DOHH2 (cell line): ENCODE data around the gene CBX6.

Source experiments
- H3F3A ChIP-seq: fragments of 200-600 bp; sonication (generic), shearing (Covaris generic); 2 replicates; pipeline ENCODE4 v1.6.0; 2016; ENCODE audit warnings: antibody characterized with exemption, mild to moderate bottlenecking; ENCODE audit not compliant: control insufficient read depth, insufficient read depth
- H3K27ac ChIP-seq: fragments of 200-600 bp; sonication (generic); 2 replicates; pipeline ENCODE4 v1.5.1; 2014; ENCODE audit warnings: low read depth, mild to moderate bottlenecking, low read length, moderate library complexity
- H3K27me3 ChIP-seq: fragments of 200-600 bp; sonication (generic); 2 replicates; pipeline ENCODE4 v1.6.1; 2014; ENCODE audit warnings: mild to moderate bottlenecking, low read length, mixed read lengths; ENCODE audit not compliant: control insufficient read depth
- H3K36me3 ChIP-seq: fragments of 200-600 bp; sonication (generic); 2 replicates; pipeline ENCODE4 v1.6.1; 2014; ENCODE audit warnings: mild to moderate bottlenecking, low read length, moderate library complexity, mixed read lengths; ENCODE audit not compliant: control insufficient read depth
- H3K4me1 ChIP-seq: fragments of 200-600 bp; sonication (generic); 2 replicates; pipeline ENCODE4 v1.6.1; 2014; ENCODE audit warnings: mild to moderate bottlenecking, low read length, mixed read lengths; ENCODE audit not compliant: control insufficient read depth
- H3K4me2 ChIP-seq: fragments of 200-600 bp; sonication (generic); 2 replicates; pipeline ENCODE4 v1.6.0; 2014; ENCODE audit warnings: mild to moderate bottlenecking, low read length, moderate library complexity
- H3K4me3 ChIP-seq: fragments of 200-600 bp; sonication (generic); 2 replicates; pipeline ENCODE4 v1.5.1; 2014; ENCODE audit warnings: mild to moderate bottlenecking, low read length, mixed read lengths
- H3K79me2 ChIP-seq: fragments of 200-600 bp; sonication (generic); 2 replicates; pipeline ENCODE4 v1.6.1; 2014; ENCODE audit warnings: mild to moderate bottlenecking, low read length, mixed read lengths; ENCODE audit not compliant: control insufficient read depth
- H3K9me2 ChIP-seq: fragments of 200-600 bp; sonication (generic); replicated peaks from 2 replicates; pipeline ENCODE4 v1.6.1; 2014; ENCODE audit warnings: mild to moderate bottlenecking, low read length, mixed read lengths; ENCODE audit not compliant: control insufficient read depth
- H3K9me3 ChIP-seq: fragments of 200-600 bp; sonication (generic); 2 replicates; pipeline ENCODE4 v1.6.1; 2014; ENCODE audit warnings: antibody characterized with exemption, low read length, mixed read lengths; ENCODE audit not compliant: control insufficient read depth, insufficient read depth
- H4K20me1 ChIP-seq: fragments of 200-600 bp; sonication (generic); 2 replicates; pipeline ENCODE4 v1.6.0; 2014; ENCODE audit warnings: low read depth, mild to moderate bottlenecking, antibody characterized with exemption, low read length, moderate library complexity; ENCODE audit not compliant: control insufficient read depth, insufficient read depth
- EZH2phosphoT487 ChIP-seq: fragments of 200-600 bp; sonication (generic); IDR thresholded peaks from 2 replicates; pipeline ENCODE4 v1.6.1; 2017; ENCODE audit warnings: borderline replicate concordance, mild to moderate bottlenecking, antibody characterized with exemption, low read length, moderate library complexity, mixed read lengths
- TF ChIP-seq, protein P1 (sequence below): fragments of 200-600 bp; sonication (generic); IDR thresholded peaks from one replicate; pipeline ENCODE4 v1.5.1; 2014; ENCODE audit warnings: antibody characterized with exemption, mild to moderate bottlenecking, low read depth, low read length; ENCODE audit not compliant: poor library complexity, severe bottlenecking

The CBX6 gene

DNA sequence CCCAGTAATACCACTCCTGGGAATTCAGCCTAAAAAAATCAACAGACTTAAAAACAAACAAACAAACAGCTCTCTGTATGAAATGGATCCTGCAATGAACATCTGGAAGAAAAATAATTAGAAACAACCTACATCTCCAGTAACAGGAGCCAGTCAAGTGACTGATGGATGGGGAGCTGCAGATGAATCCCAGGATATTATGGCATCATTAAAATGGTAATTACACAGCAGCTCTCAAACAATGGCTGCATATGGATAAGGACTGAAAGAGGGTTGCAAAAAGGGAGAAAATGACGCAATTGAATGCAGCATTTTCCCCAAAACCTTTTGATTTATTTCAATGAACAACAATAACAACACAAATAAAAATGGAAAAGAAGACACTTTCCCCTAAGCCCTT is 32.3 kb downstream of the CBX6 start:
- no peaks in the 10 kb centered on the region for H3F3A ChIP-seq
- no peaks in the 10 kb centered on the region for H3K79me2 ChIP-seq
- H3K4me2 ChIP-seq, result no peak overlapping the region
- H3K4me1 ChIP-seq, result 0 out of 2 replicates have a peak, but pooled peaks cover 3% of the 10 kb centered on the region
- H3K27ac ChIP-seq, result no peak overlapping the region
- no peaks in the 10 kb centered on the region for H3K9me2 ChIP-seq
- no peak overlapping the region for H3K4me3 ChIP-seq
- H3K27me3 ChIP-seq, result peaks cover 44% of the 10 kb centered on the region
- no peaks in the 10 kb centered on the region for H3K36me3 ChIP-seq
- H3K9me3 ChIP-seq, result no peaks in the 10 kb centered on the region
- no peak for TF ChIP-seq EZH2phosphoT487
- TF ChIP-seq, protein P1, sequence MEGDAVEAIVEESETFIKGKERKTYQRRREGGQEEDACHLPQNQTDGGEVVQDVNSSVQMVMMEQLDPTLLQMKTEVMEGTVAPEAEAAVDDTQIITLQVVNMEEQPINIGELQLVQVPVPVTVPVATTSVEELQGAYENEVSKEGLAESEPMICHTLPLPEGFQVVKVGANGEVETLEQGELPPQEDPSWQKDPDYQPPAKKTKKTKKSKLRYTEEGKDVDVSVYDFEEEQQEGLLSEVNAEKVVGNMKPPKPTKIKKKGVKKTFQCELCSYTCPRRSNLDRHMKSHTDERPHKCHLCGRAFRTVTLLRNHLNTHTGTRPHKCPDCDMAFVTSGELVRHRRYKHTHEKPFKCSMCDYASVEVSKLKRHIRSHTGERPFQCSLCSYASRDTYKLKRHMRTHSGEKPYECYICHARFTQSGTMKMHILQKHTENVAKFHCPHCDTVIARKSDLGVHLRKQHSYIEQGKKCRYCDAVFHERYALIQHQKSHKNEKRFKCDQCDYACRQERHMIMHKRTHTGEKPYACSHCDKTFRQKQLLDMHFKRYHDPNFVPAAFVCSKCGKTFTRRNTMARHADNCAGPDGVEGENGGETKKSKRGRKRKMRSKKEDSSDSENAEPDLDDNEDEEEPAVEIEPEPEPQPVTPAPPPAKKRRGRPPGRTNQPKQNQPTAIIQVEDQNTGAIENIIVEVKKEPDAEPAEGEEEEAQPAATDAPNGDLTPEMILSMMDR, result no peak
- no peaks in the 10 kb centered on the region for H4K20me1 ChIP-seq

DNA sequence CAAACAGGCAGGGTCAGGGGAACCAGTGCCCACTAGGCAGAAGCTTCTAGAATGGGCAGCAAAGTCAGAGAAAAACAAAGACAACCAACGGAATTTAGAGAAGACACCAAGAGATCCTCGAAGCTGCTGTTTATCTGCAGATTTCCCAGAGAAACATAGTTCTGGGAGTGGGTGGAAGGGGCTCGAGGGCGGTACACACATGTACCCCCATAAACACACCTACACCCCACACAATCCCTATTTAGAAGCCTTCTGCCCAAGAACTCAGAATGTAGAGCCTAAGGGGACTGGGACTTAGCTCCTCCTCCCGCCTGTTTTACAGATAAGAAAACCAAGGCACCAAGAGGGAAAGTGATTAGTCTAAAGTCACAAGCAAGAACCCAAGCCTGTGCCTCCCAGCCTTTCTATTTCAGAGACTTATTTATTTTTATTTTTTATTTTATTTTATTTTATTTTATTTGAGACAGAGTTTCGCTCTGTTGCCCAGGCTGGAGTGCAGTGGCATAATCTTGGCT is 34.5 kb downstream of the CBX6 start:
- Histone ChIP-seq H3K27me3 (peaks cover 29% of the 10 kb centered on the region), H3K9me3 (no peaks in the 10 kb centered on the region), H3K4me2 (no peak overlapping the region), H3K79me2 (no peaks in the 10 kb centered on the region), H3K4me3 (no peak overlapping the region), H3F3A (no peaks in the 10 kb centered on the region), H3K36me3 (no peaks in the 10 kb centered on the region), H3K4me1 (no peaks in the 10 kb centered on the region), H3K9me2 (no peaks in the 10 kb centered on the region), H4K20me1 (no peaks in the 10 kb centered on the region), H3K27ac (no peak overlapping the region)
- TF ChIP-seq, protein P1, result no peak
- TF ChIP-seq EZH2phosphoT487, result no peak

DNA sequence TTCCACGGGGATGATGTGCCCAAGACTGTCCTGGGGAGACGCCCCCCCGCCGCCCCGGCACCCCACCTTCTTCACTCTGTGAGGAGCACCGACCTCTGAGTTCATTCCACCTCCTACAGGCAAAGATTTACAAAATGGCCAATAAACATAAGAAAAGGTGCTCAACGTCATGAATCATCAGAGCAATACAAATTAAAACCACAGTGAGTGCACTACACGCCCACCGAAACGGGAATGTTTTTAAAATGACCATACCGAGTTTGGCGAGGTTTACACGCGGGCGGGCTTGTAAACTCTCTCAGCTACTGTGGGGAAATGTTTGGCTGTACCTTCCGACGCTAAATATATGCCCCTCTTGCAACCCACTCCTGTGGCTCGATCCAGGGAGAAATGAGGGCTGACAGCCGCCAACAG is 36.1 kb downstream of the CBX6 start:
- Histone ChIP-seq H3F3A (no peaks in the 10 kb centered on the region), H3K9me2 (no peaks in the 10 kb centered on the region), H3K27ac (no peak overlapping the region), H3K36me3 (no peaks in the 10 kb centered on the region), H4K20me1 (no peaks in the 10 kb centered on the region), H3K4me1 (no peaks in the 10 kb centered on the region), H3K27me3 (peaks cover 13% of the 10 kb centered on the region), H3K4me3 (no peak overlapping the region), H3K79me2 (no peaks in the 10 kb centered on the region), H3K4me2 (no peak overlapping the region), H3K9me3 (no peaks in the 10 kb centered on the region)
- no peak for TF ChIP-seq EZH2phosphoT487
- TF ChIP-seq, protein P1, result no peak
